GM23338 (cell line): ENCODE data around the gene CAMSAP1. TPM values are rescaled to one million over a fixed set of nuclear protein-coding genes. Genes with fewer than 3 reads are reported as not detected.
"Not testable (repeated sequence)": the region's sequence is repeated elsewhere in the genome, so short reads cannot be mapped to it uniquely, and the experiment has no call there.

Experiments
- ATAC-seq: fragments of 200-7000 bp; cut with Tn5 transposase; 3 replicates; pipeline ENCODE4 v1.9.1; 2020
- DNase-seq: peaks from one replicate; pipeline ENCODE4 v3.0.0-alpha.2; 2015; ENCODE audit warnings: low spot score
- H2AFZ ChIP-seq: fragments of 200-600 bp; sonication (generic); 2 replicates; pipeline ENCODE4 v1.8.0; 2016; ENCODE audit warnings: antibody characterized with exemption, mild to moderate bottlenecking, moderate library complexity
- H3F3A ChIP-seq: fragments of 200-600 bp; sonication (generic); replicated peaks from 2 replicates; pipeline ENCODE4 v1.8.0; 2017; ENCODE audit warnings: antibody characterized with exemption, mixed run types, low read depth
- H3K27ac ChIP-seq: fragments of 200-600 bp; sonication (generic); 2 replicates; pipeline ENCODE4 v1.6.1; 2016; ENCODE audit warnings: low read depth
- H3K27me3 ChIP-seq: fragments of 200-600 bp; sonication (generic); 2 replicates; pipeline ENCODE4 v1.8.0; 2016; ENCODE audit warnings: mild to moderate bottlenecking, mixed run types, moderate library complexity; ENCODE audit not compliant: insufficient read depth
- H3K36me3 ChIP-seq: fragments of 200-600 bp; sonication (generic); 2 replicates; pipeline ENCODE4 v1.8.0; 2016; ENCODE audit warnings: mild to moderate bottlenecking; ENCODE audit not compliant: insufficient read depth
- H3K4me1 ChIP-seq: fragments of 200-600 bp; sonication (generic); 2 replicates; pipeline ENCODE4 v1.8.0; 2016; ENCODE audit warnings: mild to moderate bottlenecking, moderate library complexity; ENCODE audit not compliant: insufficient read depth
- H3K4me2 ChIP-seq: fragments of 200-600 bp; sonication (generic); 2 replicates; pipeline ENCODE4 v1.7.1; 2017; ENCODE audit warnings: mixed run types
- H3K4me3 ChIP-seq: fragments of 200-600 bp; sonication (generic); 2 replicates; pipeline ENCODE4 v1.6.1; 2016; ENCODE audit warnings: mixed run types
- H3K79me2 ChIP-seq: fragments of 200-600 bp; sonication (generic); replicated peaks from 2 replicates; pipeline ENCODE4 v1.8.0; 2017; ENCODE audit warnings: mild to moderate bottlenecking; ENCODE audit not compliant: insufficient read depth
- H3K9me2 ChIP-seq: fragments of 200-600 bp; sonication (generic); 2 replicates; pipeline ENCODE4 v1.8.0; 2017; ENCODE audit not compliant: insufficient read depth
- H4K20me1 ChIP-seq: fragments of 200-600 bp; sonication (generic); replicated peaks from 2 replicates; pipeline ENCODE4 v1.8.0; 2017; ENCODE audit warnings: mild to moderate bottlenecking; ENCODE audit not compliant: insufficient read depth
- H3K27ac Mint-ChIP-seq: 2 replicates; pipeline ENCODE4 v1.8.0; 2020; ENCODE audit warnings: inconsistent platforms, mild to moderate bottlenecking, moderate library complexity, mixed read lengths
- H3K27me3 Mint-ChIP-seq: 3 replicates; pipeline ENCODE4 v1.8.0; 2022; ENCODE audit warnings: low read depth, mild to moderate bottlenecking, moderate library complexity, mixed read lengths, inconsistent platforms; ENCODE audit not compliant: insufficient read depth, poor library complexity
- H3K36me3 Mint-ChIP-seq: 3 replicates; pipeline ENCODE4 v1.8.0; 2021; ENCODE audit warnings: low read depth, mild to moderate bottlenecking, inconsistent platforms, moderate library complexity, mixed read lengths
- H3K4me1 Mint-ChIP-seq: 3 replicates; pipeline ENCODE4 v1.8.0; 2020; ENCODE audit warnings: mild to moderate bottlenecking, inconsistent platforms, mixed read lengths
- H3K4me3 Mint-ChIP-seq: 3 replicates; pipeline ENCODE4 v1.8.0; 2021; ENCODE audit warnings: moderate library complexity, mild to moderate bottlenecking, inconsistent platforms, mixed read lengths
- H3K9me3 Mint-ChIP-seq: 3 replicates; pipeline ENCODE4 v1.8.0; 2020; ENCODE audit warnings: moderate library complexity, mild to moderate bottlenecking, inconsistent platforms, mixed read lengths
- CREB1 ChIP-seq: fragments of 250-450 bp; sonication (Bioruptor Pico); IDR thresholded peaks from 2 replicates; pipeline ENCODE4 v1.5.0; 2020; ENCODE audit warnings: low read depth, mild to moderate bottlenecking, moderate library complexity
- CTCF ChIP-seq, 2 experiments: fragments of 200-600 bp in 1 of 2; sonication (generic) in 1 of 2; conservative IDR thresholded peaks; 2 replicates each; pipeline versions ENCODE4 v1.5.1 to v1.6.1; 2016 to 2017; ENCODE audit warnings: antibody characterized with exemption in 2 of 2, low read depth in 2 of 2, mild to moderate bottlenecking in 2 of 2, moderate library complexity in 1 of 2
- ETS1 ChIP-seq: IDR thresholded peaks from 2 replicates; pipeline ENCODE4 v1.6.1; 2016; ENCODE audit warnings: antibody characterized with exemption
- EZH2 ChIP-seq: fragments of 200-600 bp; sonication (generic); IDR thresholded peaks from one replicate; pipeline ENCODE4 v1.8.0; 2017; ENCODE audit warnings: antibody characterized with exemption, mild to moderate bottlenecking, low read depth; ENCODE audit not compliant: unreplicated experiment
- EZH2phosphoT487 ChIP-seq: fragments of 200-600 bp; sonication (generic); IDR thresholded peaks from one replicate; pipeline ENCODE4 v1.8.1; 2018; ENCODE audit warnings: antibody characterized with exemption; ENCODE audit not compliant: unreplicated experiment
- JUNB ChIP-seq: IDR thresholded peaks from one replicate; pipeline ENCODE4 v1.6.1; 2016; ENCODE audit warnings: antibody characterized with exemption; ENCODE audit not compliant: unreplicated experiment
- POLR2AphosphoS5 ChIP-seq: IDR thresholded peaks from 2 replicates; pipeline ENCODE4 v1.6.1; 2016; ENCODE audit warnings: antibody characterized with exemption, low read depth
- STAT1 ChIP-seq: IDR thresholded peaks from one replicate; pipeline ENCODE4 v1.6.1; 2016; ENCODE audit warnings: antibody characterized with exemption; ENCODE audit not compliant: unreplicated experiment
- ZNF331 ChIP-seq: fragments of 250-450 bp; sonication (Bioruptor Pico); IDR thresholded peaks from 2 replicates; pipeline ENCODE4 v1.5.0; 2020; ENCODE audit warnings: low read depth, mild to moderate bottlenecking, moderate library complexity
- ZNF462 ChIP-seq: fragments of 250-450 bp; sonication (Bioruptor Pico); IDR thresholded peaks from 2 replicates; pipeline ENCODE4 v1.5.0; 2020; ENCODE audit warnings: mild to moderate bottlenecking, moderate library complexity
- polyA plus RNA-seq: library from polyadenylated mRNA; unstranded; fragments of >200 nt; fragmentation: Nextera tagmentation; extraction: Ambion mirVana; gene quantifications from 2 replicates; pipeline ENCODE4 v1.2.1, GENCODE V29; 2016
- total RNA-seq: library from RNA; depleted of rRNA; stranded (reverse); fragments of >200 nt; shearing (Covaris generic); gene quantifications from 2 replicates; pipeline ENCODE4 v1.2.3, GENCODE V29; 2014

Gene CAMSAP1
- total and polyA plus RNA-seq, 2 experiments from 2014 or later = 6.9 to 75.4 TPM

- no peak for ATAC-seq
- Mint-ChIP-seq H3K36me3 (peaks cover 97% of the 10 kb centered on the region), H3K4me1 (no peaks in the 10 kb centered on the region), H3K27ac (no peak overlapping the region), H3K4me3 (no peak overlapping the region), H3K27me3 (peaks cover 19% of the 10 kb centered on the region), H3K9me3 (peaks cover 95% of the 10 kb centered on the region)
- Histone ChIP-seq H3K4me2 (no peak overlapping the region), H3K4me3 (no peak overlapping the region), H3K36me3 (peaks cover 44% of the 10 kb centered on the region), H3K4me1 (no peaks in the 10 kb centered on the region), H3K27me3 (0 out of 2 replicates have a peak, but pooled peaks cover 6% of the 10 kb centered on the region), H4K20me1 (peaks cover 10% of the 10 kb centered on the region; the same call in 1 of the 2 replicates), H2AFZ (no peak overlapping the region), H3K27ac (no peak overlapping the region), H3F3A (no peaks in the 10 kb centered on the region), H3K79me2 (peaks cover 14% of the 10 kb centered on the region), H3K9me2 (no peaks in the 10 kb centered on the region)
- no peak for DNase-seq
- TF ChIP-seq ETS1 = no peak
- no peak for TF ChIP-seq EZH2phosphoT487
- no peak for TF ChIP-seq ZNF331 (CRISPR knock-in tag)
- TF ChIP-seq CREB1 = no peak
- no peak for TF ChIP-seq EZH2
- no peak for TF ChIP-seq POLR2AphosphoS5
- no peak for TF ChIP-seq ZNF462 (CRISPR knock-in tag)
- TF ChIP-seq STAT1 = no peak
- TF ChIP-seq CTCF (conservative IDR thresholded peaks at IDR 0.05; ENCODE audit: low read depth in 2 of 2) = no peak
- TF ChIP-seq JUNB = no peak
Measured at GRCh38 chr9:135914921-135915320, 7.6 kb upstream of the CAMSAP1 start.

GRCh38 chr9:135911233-135911632 lies 3.9 kb upstream of the CAMSAP1 start:
- peaks cover 33% of the 10 kb centered on the region for H3K79me2 ChIP-seq
- H4K20me1 ChIP-seq = peaks cover 27% of the 10 kb centered on the region
- H2AFZ ChIP-seq, H3K27ac ChIP-seq, H3K4me3 Mint-ChIP-seq, H3K9me2 ChIP-seq, H3K4me2 ChIP-seq, H3K4me3 ChIP-seq, H3K27ac Mint-ChIP-seq, H3F3A ChIP-seq, ATAC-seq, H3K4me1 ChIP-seq, H3K27me3 ChIP-seq, DNase-seq, H3K4me1 Mint-ChIP-seq: not testable (repeated sequence)
- peaks cover 16% of the 10 kb centered on the region for H3K27me3 Mint-ChIP-seq
- peaks cover 77% of the 10 kb centered on the region for H3K36me3 Mint-ChIP-seq
- peaks cover 34% of the 10 kb centered on the region for H3K36me3 ChIP-seq
- H3K9me3 Mint-ChIP-seq = peaks cover 67% of the 10 kb centered on the region
